ENCODE results near the gene EIF2B4. TPM values are rescaled to one million over a fixed set of nuclear protein-coding genes. Genes with fewer than 3 reads are reported as not detected.

Gene EIF2B4
- total and polyA plus RNA-seq, 9 of the 15 experiments (the other 6 are each of a cell fraction or from before 2014, with no cell fraction given): 29.7 to 80.3 (median 58.9) TPM

DNA sequence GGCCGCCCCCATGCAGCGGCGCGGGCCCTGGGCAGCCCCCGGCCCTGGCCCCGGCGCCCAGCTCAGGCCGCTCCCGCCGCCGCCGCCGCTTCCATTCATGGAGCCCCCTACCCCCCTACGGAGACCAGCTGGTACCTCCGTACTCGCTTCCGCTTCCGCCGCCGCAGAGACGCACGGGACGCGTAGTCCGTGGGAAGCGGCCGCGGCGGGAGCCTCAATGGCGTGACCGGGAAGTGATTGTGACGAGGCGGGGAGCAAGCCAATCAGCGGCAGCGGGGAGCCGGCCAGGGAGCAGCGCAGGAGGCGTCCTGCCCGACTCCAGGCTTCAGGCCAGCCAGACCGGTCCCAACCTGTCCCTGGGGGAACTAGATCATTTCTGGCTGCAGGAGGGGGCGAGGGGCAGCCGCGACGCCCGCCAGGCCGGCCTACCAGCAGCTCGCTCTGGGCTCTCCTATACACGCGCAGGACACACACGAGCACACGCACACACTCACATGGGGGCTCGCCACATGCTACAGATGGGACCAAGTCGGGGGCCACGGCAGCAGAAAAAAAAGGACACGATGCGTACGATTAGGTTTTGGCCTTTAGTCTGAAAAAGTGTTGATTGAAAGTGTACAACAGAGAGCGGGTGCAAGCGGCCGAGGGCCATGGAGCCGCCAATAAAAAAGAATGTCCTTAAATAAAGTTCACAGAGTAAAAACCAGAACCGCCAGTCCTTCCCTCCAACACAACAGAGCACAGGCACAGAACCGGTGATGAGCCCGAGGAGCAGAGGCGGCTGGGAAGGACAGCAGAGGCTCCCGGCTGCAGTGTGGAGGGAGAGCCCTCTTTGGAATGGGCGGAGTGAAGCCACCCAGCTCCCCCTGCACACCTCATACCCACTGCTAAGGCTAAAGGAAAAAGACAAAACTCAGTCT, 10.7 kb upstream of the EIF2B4 start, which contains the start of gene ZNF513 (continued):
- TF ChIP-seq TOE1 (IDR thresholded peaks at IDR 0.05; ENCODE audit: borderline replicate concordance): peak; percentile 38; the same call in 1 of the 2 replicates
- no peak for TF ChIP-seq TOE1 (CRISPR knock-in tag; IDR thresholded peaks at IDR 0.05; ENCODE audit: borderline replicate concordance, low read depth)
- peak; percentile 91 for TF ChIP-seq L3MBTL2 (IDR thresholded peaks at IDR 0.05)
- TF ChIP-seq CHCHD3 (CRISPR knock-in tag; IDR thresholded peaks at IDR 0.05): no peak
- TF ChIP-seq MCM7 (IDR thresholded peaks at IDR 0.05): no peak
- TF ChIP-seq, protein P1, sequence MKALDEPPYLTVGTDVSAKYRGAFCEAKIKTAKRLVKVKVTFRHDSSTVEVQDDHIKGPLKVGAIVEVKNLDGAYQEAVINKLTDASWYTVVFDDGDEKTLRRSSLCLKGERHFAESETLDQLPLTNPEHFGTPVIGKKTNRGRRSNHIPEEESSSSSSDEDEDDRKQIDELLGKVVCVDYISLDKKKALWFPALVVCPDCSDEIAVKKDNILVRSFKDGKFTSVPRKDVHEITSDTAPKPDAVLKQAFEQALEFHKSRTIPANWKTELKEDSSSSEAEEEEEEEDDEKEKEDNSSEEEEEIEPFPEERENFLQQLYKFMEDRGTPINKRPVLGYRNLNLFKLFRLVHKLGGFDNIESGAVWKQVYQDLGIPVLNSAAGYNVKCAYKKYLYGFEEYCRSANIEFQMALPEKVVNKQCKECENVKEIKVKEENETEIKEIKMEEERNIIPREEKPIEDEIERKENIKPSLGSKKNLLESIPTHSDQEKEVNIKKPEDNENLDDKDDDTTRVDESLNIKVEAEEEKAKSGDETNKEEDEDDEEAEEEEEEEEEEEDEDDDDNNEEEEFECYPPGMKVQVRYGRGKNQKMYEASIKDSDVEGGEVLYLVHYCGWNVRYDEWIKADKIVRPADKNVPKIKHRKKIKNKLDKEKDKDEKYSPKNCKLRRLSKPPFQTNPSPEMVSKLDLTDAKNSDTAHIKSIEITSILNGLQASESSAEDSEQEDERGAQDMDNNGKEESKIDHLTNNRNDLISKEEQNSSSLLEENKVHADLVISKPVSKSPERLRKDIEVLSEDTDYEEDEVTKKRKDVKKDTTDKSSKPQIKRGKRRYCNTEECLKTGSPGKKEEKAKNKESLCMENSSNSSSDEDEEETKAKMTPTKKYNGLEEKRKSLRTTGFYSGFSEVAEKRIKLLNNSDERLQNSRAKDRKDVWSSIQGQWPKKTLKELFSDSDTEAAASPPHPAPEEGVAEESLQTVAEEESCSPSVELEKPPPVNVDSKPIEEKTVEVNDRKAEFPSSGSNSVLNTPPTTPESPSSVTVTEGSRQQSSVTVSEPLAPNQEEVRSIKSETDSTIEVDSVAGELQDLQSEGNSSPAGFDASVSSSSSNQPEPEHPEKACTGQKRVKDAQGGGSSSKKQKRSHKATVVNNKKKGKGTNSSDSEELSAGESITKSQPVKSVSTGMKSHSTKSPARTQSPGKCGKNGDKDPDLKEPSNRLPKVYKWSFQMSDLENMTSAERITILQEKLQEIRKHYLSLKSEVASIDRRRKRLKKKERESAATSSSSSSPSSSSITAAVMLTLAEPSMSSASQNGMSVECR (CRISPR knock-in tag; IDR thresholded peaks at IDR 0.05): peak; percentile 48; the same call in 1 of the 2 replicates
- no peak for TF ChIP-seq ZNF699 (CRISPR knock-in tag; IDR thresholded peaks at IDR 0.05; ENCODE audit: insufficient replicate concordance)
- TF ChIP-seq SAFB (IDR thresholded peaks at IDR 0.05; ENCODE audit: borderline replicate concordance, low read depth, low read length): peak; percentile 70; the same call in 1 of the 2 replicates
- TF ChIP-seq SAP30 (IDR thresholded peaks at IDR 0.05; ENCODE audit: borderline replicate concordance, insufficient read depth, low read depth, low read length, poor library complexity, severe bottlenecking): peak; percentile 16
- TF ChIP-seq SREBF1 (IDR thresholded peaks at IDR 0.05; ENCODE audit: borderline replicate concordance, low read depth, low read length): peak; percentile 95
- TF ChIP-seq ASH1L (IDR thresholded peaks at IDR 0.05; ENCODE audit: borderline replicate concordance, low read depth, partially characterized antibody): no peak
- no peak for TF ChIP-seq TEAD2 (tag; IDR thresholded peaks at IDR 0.05)
- TF ChIP-seq, protein P2, sequence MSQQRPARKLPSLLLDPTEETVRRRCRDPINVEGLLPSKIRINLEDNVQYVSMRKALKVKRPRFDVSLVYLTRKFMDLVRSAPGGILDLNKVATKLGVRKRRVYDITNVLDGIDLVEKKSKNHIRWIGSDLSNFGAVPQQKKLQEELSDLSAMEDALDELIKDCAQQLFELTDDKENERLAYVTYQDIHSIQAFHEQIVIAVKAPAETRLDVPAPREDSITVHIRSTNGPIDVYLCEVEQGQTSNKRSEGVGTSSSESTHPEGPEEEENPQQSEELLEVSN (IDR thresholded peaks at IDR 0.05; ENCODE audit: borderline replicate concordance in 1 of 2, extremely low read depth in 1 of 2, insufficient read depth in 1 of 2, insufficient read length in 1 of 2, low read depth in 1 of 2, low read length in 1 of 2, poor library complexity in 1 of 2, severe bottlenecking in 1 of 2): peak; percentile 57 to 73
- TF ChIP-seq MYC (IDR thresholded peaks at IDR 0.05; ENCODE audit: low read depth, low read length): peak; percentile 61
- peak; percentile 75; the same call in 1 of the 2 replicates for TF ChIP-seq MYC (CRISPR knock-in tag; IDR thresholded peaks at IDR 0.05; ENCODE audit: borderline replicate concordance, low read depth)
- peak; percentile 37 for TF ChIP-seq FUS (optimal IDR thresholded peaks at IDR 0.05; ENCODE audit: low read depth, low read length)
- TF ChIP-seq ZBED1 (IDR thresholded peaks at IDR 0.05): 0 out of 2 replicates have a peak, but pooled peaks have one; percentile 68
- no peak for TF ChIP-seq ILK (tag; IDR thresholded peaks at IDR 0.05; ENCODE audit: borderline replicate concordance, low read depth)

All from K562 (cell line).